HEK293 (cell line): ENCODE data around the gene GUCY2D.

ENCODE experiments used
- CTCF ChIA-PET: fragments of 350-600 bp; formaldehyde crosslinking; extraction: SDS; loops from one replicate; lab custom pipeline; 2021; ENCODE audit warnings: antibody characterized with exemption; lab: Yijun Ruan, JAX
- POLR2A ChIA-PET: fragments of 300-600 bp; formaldehyde crosslinking; extraction: SDS; loops from one replicate; lab custom pipeline; 2020; ENCODE audit warnings: antibody characterized with exemption, inconsistent platforms; lab: Yijun Ruan, JAX
- H3K27ac ChIP-seq: fragments of 200-500 bp; sonication (Bioruptor generic); 2 replicates; pipeline ENCODE4 v1.5.1; 2014; ENCODE audit warnings: low read depth, low read length, control low read depth, inconsistent platforms; ENCODE audit errors: extremely low read depth
- H3K36me3 ChIP-seq, 2 experiments: fragments of 200-500 bp in 1 of 2; sonication (Bioruptor generic) in 1 of 2; 1 replicate in 1 of 2; 2 replicates in 1 of 2; pipeline ENCODE4 v1.5.1; 2014 to 2017; ENCODE audit warnings: inconsistent platforms in 2 of 2, low read length in 2 of 2; ENCODE audit not compliant: control insufficient read depth in 2 of 2, insufficient read depth in 1 of 2
- H3K4me1 ChIP-seq: fragments of 200-500 bp; sonication (Bioruptor generic); 2 replicates; pipeline ENCODE4 v1.5.1; 2014; ENCODE audit warnings: mild to moderate bottlenecking, low read length, inconsistent platforms; ENCODE audit not compliant: control insufficient read depth, insufficient read depth
- H3K4me3 ChIP-seq: 2 replicates; pipeline ENCODE4 v1.5.1; 2011; ENCODE audit warnings: low read depth, mild to moderate bottlenecking, control low read depth, low read length, moderate library complexity
- H3K9me3 ChIP-seq: fragments of 200-500 bp; sonication (Bioruptor generic); 2 replicates; pipeline ENCODE4 v1.5.1; 2014; ENCODE audit warnings: low read depth, low read length, inconsistent platforms; ENCODE audit not compliant: control insufficient read depth, insufficient read depth
- GFI1B ChIP-seq: fragments of 450-650 bp; formaldehyde crosslinking; IDR thresholded peaks from 2 replicates; pipeline ENCODE4 v1.5.1; 2016; ENCODE audit warnings: missing biosample characterization, missing genetic modification characterization
- KLF10 ChIP-seq: fragments of 450-650 bp; IDR thresholded peaks from 2 replicates; pipeline ENCODE4 v1.5.1; 2018; ENCODE audit warnings: missing biosample characterization, mild to moderate bottlenecking, missing genetic modification characterization
- REPIN1 ChIP-seq: fragments of 450-650 bp; formaldehyde crosslinking; IDR thresholded peaks from 2 replicates; pipeline ENCODE4 v1.5.1; 2017; ENCODE audit warnings: missing biosample characterization, missing genetic modification characterization, low read depth
- TSHZ1 ChIP-seq: fragments of 450-650 bp; formaldehyde crosslinking; IDR thresholded peaks from 2 replicates; pipeline ENCODE4 v1.5.1; 2016; ENCODE audit warnings: missing biosample characterization, missing genetic modification characterization, borderline replicate concordance
- ZBTB49 ChIP-seq: fragments of 450-650 bp; formaldehyde crosslinking; IDR thresholded peaks from 2 replicates; pipeline ENCODE4 v1.5.1; 2016; ENCODE audit warnings: missing biosample characterization, missing genetic modification characterization, low read depth
- ZNF140 ChIP-seq: fragments of 450-650 bp; formaldehyde crosslinking; IDR thresholded peaks from 2 replicates; pipeline ENCODE4 v1.5.1; 2016; ENCODE audit warnings: missing biosample characterization, missing genetic modification characterization
- ZNF174 ChIP-seq: fragments of 450-650 bp; formaldehyde crosslinking; IDR thresholded peaks from 2 replicates; pipeline ENCODE4 v1.5.0; 2017; ENCODE audit warnings: missing biosample characterization, mild to moderate bottlenecking, missing genetic modification characterization
- ZNF221 ChIP-seq: fragments of 450-650 bp; formaldehyde crosslinking; IDR thresholded peaks from 2 replicates; pipeline ENCODE4 v1.5.1; 2017; ENCODE audit warnings: missing biosample characterization, missing genetic modification characterization, borderline replicate concordance
- ZNF248 ChIP-seq: fragments of 450-650 bp; formaldehyde crosslinking; IDR thresholded peaks from 2 replicates; pipeline ENCODE4 v1.5.1; 2017; ENCODE audit warnings: missing biosample characterization, missing genetic modification characterization
- ZNF266 ChIP-seq: fragments of 450-650 bp; formaldehyde crosslinking; IDR thresholded peaks from 2 replicates; pipeline ENCODE4 v1.5.1; 2016; ENCODE audit warnings: missing biosample characterization, missing genetic modification characterization, low read depth
- ZNF280D ChIP-seq: fragments of 450-650 bp; formaldehyde crosslinking; IDR thresholded peaks from 2 replicates; pipeline ENCODE4 v1.5.1; 2016; ENCODE audit warnings: missing biosample characterization, missing genetic modification characterization
- ZNF335 ChIP-seq: fragments of 450-650 bp; formaldehyde crosslinking; conservative IDR thresholded peaks from 2 replicates; pipeline ENCODE4 v1.5.1; 2016; ENCODE audit warnings: missing biosample characterization, missing genetic modification characterization
- ZNF404 ChIP-seq: fragments of 450-650 bp; formaldehyde crosslinking; IDR thresholded peaks from 2 replicates; pipeline ENCODE4 v1.5.1; 2017; ENCODE audit warnings: missing biosample characterization, missing genetic modification characterization
- ZNF423 ChIP-seq: fragments of 450-650 bp; formaldehyde crosslinking; IDR thresholded peaks from 2 replicates; pipeline ENCODE4 v1.5.1; 2016; ENCODE audit warnings: missing biosample characterization, missing genetic modification characterization
- ZNF473 ChIP-seq: fragments of 450-650 bp; formaldehyde crosslinking; IDR thresholded peaks from 2 replicates; pipeline ENCODE4 v1.5.1; 2017; ENCODE audit warnings: missing biosample characterization, missing genetic modification characterization
- ZNF544 ChIP-seq: fragments of 450-650 bp; formaldehyde crosslinking; IDR thresholded peaks from 2 replicates; pipeline ENCODE4 v1.5.0; 2017; ENCODE audit warnings: missing biosample characterization, missing genetic modification characterization
- ZNF558 ChIP-seq: fragments of 450-650 bp; formaldehyde crosslinking; IDR thresholded peaks from 2 replicates; pipeline ENCODE4 v1.5.1; 2016; ENCODE audit warnings: missing biosample characterization, missing genetic modification characterization
- ZNF610 ChIP-seq: fragments of 450-650 bp; formaldehyde crosslinking; IDR thresholded peaks from 2 replicates; pipeline ENCODE4 v1.5.1; 2016; ENCODE audit warnings: missing biosample characterization, missing genetic modification characterization, borderline replicate concordance
- ZSCAN16 ChIP-seq: fragments of 450-650 bp; formaldehyde crosslinking; IDR thresholded peaks from 2 replicates; pipeline ENCODE4 v1.5.1; 2016; ENCODE audit warnings: missing biosample characterization, missing genetic modification characterization
- ZSCAN30 ChIP-seq: fragments of 450-650 bp; IDR thresholded peaks from 2 replicates; pipeline ENCODE4 v1.5.1; 2018; ENCODE audit warnings: missing biosample characterization, mild to moderate bottlenecking, missing genetic modification characterization, moderate library complexity

Gene GUCY2D

GRCh38 chr17:7969433-7969832, 33.0 kb upstream of the GUCY2D start:
- Histone ChIP-seq H3K4me1 (no peaks in the 10 kb centered on the region), H3K4me3 (no peak overlapping the region), H3K36me3 (no peaks in the 10 kb centered on the region), H3K9me3 (no peaks in the 10 kb centered on the region), H3K27ac (no peak overlapping the region)
- TF ChIP-seq ZBTB49 (tag by site-specific recombination) (no peak), ZNF280D (tag by site-specific recombination) (no peak), ZSCAN16 (tag by site-specific recombination) (no peak), TSHZ1 (tag by site-specific recombination) (no peak), ZNF473 (tag by site-specific recombination) (no peak)
- ChIA-PET POLR2A (no interaction called here), CTCF (interaction anchor here (0.6 to 0.7 kb wide), 2 partner anchors 13 to 55 kb away, joined by 3 to 4 read pairs; no protein-coding TSS in a partner anchor)

GRCh38 chr17:7971651-7972050, 30.8 kb upstream of the GUCY2D start:
- no peaks in the 10 kb centered on the region for H3K4me1 ChIP-seq
- POLR2A ChIA-PET = no interaction called here
- H3K9me3 ChIP-seq = no peaks in the 10 kb centered on the region
- TF ChIP-seq ZNF335 (tag by site-specific recombination) (no peak), GFI1B (tag by site-specific recombination) (no peak), ZNF221 (tag by site-specific recombination) (no peak), REPIN1 (tag by site-specific recombination) (no peak), ZNF423 (tag by site-specific recombination) (no peak), ZNF248 (tag by site-specific recombination) (no peak), ZNF140 (tag by site-specific recombination) (no peak), ZNF558 (no peak), KLF10 (tag by site-specific recombination) (no peak), ZNF174 (tag by site-specific recombination) (no peak), ZNF404 (no peak), ZNF544 (tag by site-specific recombination) (no peak), ZNF266 (tag by site-specific recombination) (no peak), ZSCAN30 (tag by site-specific recombination) (no peak), ZNF610 (no peak)
- no peaks in the 10 kb centered on the region for H3K36me3 ChIP-seq
- CTCF ChIA-PET = interaction anchor here (0.7 to 4.3 kb wide), 12 partner anchors 9 to 204 kb away, joined by 3 to 28 read pairs (median 4); partner anchors contain the start of gene TMEM107
- no peak overlapping the region for H3K4me3 ChIP-seq
- H3K27ac ChIP-seq = no peak overlapping the region
